CD4-positive, alpha-beta T cell (primary cell): ENCODE measurements around the gene TERC. TPM values are rescaled to one million over a fixed set of nuclear protein-coding genes. Genes with fewer than 3 reads are reported as not detected.

Experiments used
- ATAC-seq: fragments of 200-7000 bp; cut with Tn5 transposase; one replicate; pipeline ENCODE4 v1.10.0; 2022; ENCODE audit warnings: mild to moderate bottlenecking; ENCODE audit not compliant: poor library complexity
- CTCF ChIA-PET: fragments of 350-600 bp; sonication (Branson Sonifier 250); formaldehyde crosslinking; loops from one replicate; lab custom pipeline; 2021; ENCODE audit warnings: antibody characterized with exemption, inconsistent platforms; lab: Charles Lee
- POLR2A ChIA-PET: fragments of 350-600 bp; sonication (Branson Sonifier 250); formaldehyde crosslinking; loops from one replicate; lab custom pipeline; 2021; ENCODE audit warnings: antibody characterized with exemption, inconsistent platforms; lab: Charles Lee
- DNase-seq, 14 experiments: peaks; one replicate each; pipeline ENCODE4 v3.0.0-alpha.2; 2013 to 2020; ENCODE audit warnings: mixed read lengths in 2 of 14
- H3K27ac ChIP-seq, 2 donors: one replicate each; pipeline versions ENCODE4 v1.5.1 to v1.7.0; 2013; ENCODE audit warnings: low read length in 2 of 2, low read depth in 1 of 2, mild to moderate bottlenecking in 1 of 2
- H3K27me3 ChIP-seq, 2 experiments: 1 replicate in 1 of 2; 2 replicates in 1 of 2; pipeline versions ENCODE4 v1.6.1 to v1.7.0; 2013; ENCODE audit warnings: low read length in 2 of 2, control low read depth in 1 of 2, mild to moderate bottlenecking in 1 of 2, moderate library complexity in 1 of 2; ENCODE audit not compliant: insufficient read depth in 2 of 2, control insufficient read depth in 1 of 2
- H3K36me3 ChIP-seq: one replicate; pipeline ENCODE4 v1.6.1; 2013; ENCODE audit warnings: low read length, control low read depth; ENCODE audit not compliant: insufficient read depth
- H3K4me1 ChIP-seq: one replicate; pipeline ENCODE4 v1.6.1; 2013; ENCODE audit warnings: low read length, control low read depth; ENCODE audit not compliant: insufficient read depth
- H3K4me3 ChIP-seq: one replicate; pipeline ENCODE4 v1.5.1; 2013; ENCODE audit warnings: mild to moderate bottlenecking, low read length, moderate library complexity
- H3K9me3 ChIP-seq, 2 experiments: 1 replicate in 1 of 2; 2 replicates in 1 of 2; pipeline versions ENCODE4 v1.6.1 to v1.7.0; 2013; ENCODE audit warnings: low read length in 2 of 2, mild to moderate bottlenecking in 2 of 2, control low read depth in 1 of 2, moderate library complexity in 1 of 2; ENCODE audit not compliant: control insufficient read depth in 1 of 2, insufficient read depth in 1 of 2
- H3K27ac Mint-ChIP-seq: one replicate; pipeline ENCODE4 v1.8.0; 2020; ENCODE audit warnings: mixed read lengths
- H3K27me3 Mint-ChIP-seq: one replicate; pipeline ENCODE4 v1.8.0; 2021; ENCODE audit warnings: mixed read lengths
- H3K36me3 Mint-ChIP-seq: one replicate; pipeline ENCODE4 v1.8.0; 2021; ENCODE audit warnings: low read depth, mixed read lengths
- H3K4me1 Mint-ChIP-seq: one replicate; pipeline ENCODE4 v1.8.0; 2021; ENCODE audit warnings: low read depth, mixed read lengths
- H3K4me3 Mint-ChIP-seq: one replicate; pipeline ENCODE4 v1.8.0; 2020; ENCODE audit warnings: mild to moderate bottlenecking, mixed read lengths
- H3K9me3 Mint-ChIP-seq: one replicate; pipeline ENCODE4 v1.8.0; 2020; ENCODE audit warnings: mixed read lengths
- CTCF ChIP-seq: fragments of 200-600 bp; IDR thresholded peaks from one replicate; pipeline ENCODE4 v1.8.0; 2022; ENCODE audit warnings: antibody characterized with exemption, mild to moderate bottlenecking
- intact Hi-C, 2 experiments: fragments of 100-400 bp; cut with DNase I in 1 of 2; cut with micrococcal nuclease in 1 of 2; formaldehyde crosslinking; loops; one replicate each; pipeline versions ENCODE4 v1.15.1 to v1.9.0; 2023 to 2025; cut with DNase I, micrococcal nuclease
- total RNA-seq, 174 experiments: library from RNA in 2 of 174; stranded (reverse) in 2 of 174; gene quantifications; one replicate each; pipeline ENCODE4 v1.2.3 and lab custom pipeline; 2021 to 2026

The TERC gene
- total RNA-seq, 2 experiments from 2014 or later, result 9.0 to 10.4 TPM

- ChIA-PET CTCF (no interaction called here), POLR2A (no interaction called here)
- Mint-ChIP-seq H3K36me3 (peaks cover 81% of the 10 kb centered on the region), H3K4me3 (no peak overlapping the region), H3K4me1 (no peaks in the 10 kb centered on the region), H3K9me3 (no peaks in the 10 kb centered on the region), H3K27ac (no peak overlapping the region), H3K27me3 (no peaks in the 10 kb centered on the region)
- Histone ChIP-seq H3K27me3 (no peaks in the 10 kb centered on the region), H3K36me3 (peaks cover 62% of the 10 kb centered on the region), H3K9me3 (no peaks in the 10 kb centered on the region), H3K4me3 (no peak overlapping the region), H3K4me1 (no peaks in the 10 kb centered on the region), H3K27ac (no peak overlapping the region)
- no peak for TF ChIP-seq CTCF
- intact Hi-C loops, result no loop called here
- DNase-seq (no peak), ATAC-seq (no peak)
Observed at GRCh38 chr3:169787120-169787519, 22.3 kb upstream of the TERC start.

GRCh38 chr3:169781209-169781855, 16.5 kb upstream of the TERC start:
- peaks cover 86% of the 10 kb centered on the region for H3K36me3 ChIP-seq
- ChIA-PET POLR2A (no interaction called here), CTCF (no interaction called here)
- H3K27me3 Mint-ChIP-seq, result no peaks in the 10 kb centered on the region
- peak overlapping the region; percentile 32 for H3K27ac Mint-ChIP-seq
- ATAC-seq, result no peak
- intact Hi-C loops, result no loop called here
- H3K27me3 ChIP-seq, result no peaks in the 10 kb centered on the region
- TF ChIP-seq CTCF, result no peak
- H3K4me1 Mint-ChIP-seq, result peaks cover 47% of the 10 kb centered on the region
- no peak for DNase-seq
- peaks cover 93% of the 10 kb centered on the region for H3K36me3 Mint-ChIP-seq
- no peak overlapping the region for H3K4me3 Mint-ChIP-seq
- no peak overlapping the region for H3K27ac ChIP-seq
- no peaks in the 10 kb centered on the region for H3K9me3 Mint-ChIP-seq
- peaks cover 8% of the 10 kb centered on the region for H3K4me1 ChIP-seq
- no peaks in the 10 kb centered on the region for H3K9me3 ChIP-seq
- H3K4me3 ChIP-seq, result no peak overlapping the region

GRCh38 chr3:169780742-169781141, 15.9 kb upstream of the TERC start:
- Mint-ChIP-seq H3K4me3 (no peak overlapping the region), H3K27ac (no peak overlapping the region), H3K9me3 (no peaks in the 10 kb centered on the region), H3K4me1 (peaks cover 52% of the 10 kb centered on the region), H3K36me3 (peaks cover 93% of the 10 kb centered on the region), H3K27me3 (no peaks in the 10 kb centered on the region)
- H3K27me3 ChIP-seq, result no peaks in the 10 kb centered on the region
- ATAC-seq (no peak), DNase-seq (no peak)
- TF ChIP-seq CTCF, result no peak
- H3K4me1 ChIP-seq, result peaks cover 8% of the 10 kb centered on the region
- no peak overlapping the region for H3K27ac ChIP-seq
- intact Hi-C loops, result no loop called here
- ChIA-PET CTCF (no interaction called here), POLR2A (no interaction called here)
- peaks cover 86% of the 10 kb centered on the region for H3K36me3 ChIP-seq
- H3K4me3 ChIP-seq, result no peak overlapping the region
- H3K9me3 ChIP-seq, result no peaks in the 10 kb centered on the region
